CD14-positive monocyte (primary cell): ENCODE results near the gene RTN4RL1. TPM values are rescaled to one million over a fixed set of nuclear protein-coding genes. Genes with fewer than 3 reads are reported as not detected.

Source experiments
- DNase-seq, 3 donors: peaks; one replicate each; pipeline ENCODE4 v3.0.0-alpha.2; 2011 to 2022
- H2AFZ ChIP-seq: 2 replicates; pipeline ENCODE4 v1.6.0; 2012; ENCODE audit warnings: mild to moderate bottlenecking, low read depth, low read length, inconsistent platforms; ENCODE audit not compliant: insufficient read depth, poor library complexity, severe bottlenecking
- H3K27ac ChIP-seq, 2 donors: 1 replicate in 1 of 2; 2 replicates in 1 of 2; pipeline ENCODE4 v1.5.1; 2012 to 2013; ENCODE audit warnings: low read length in 2 of 2, control low read depth in 1 of 2, inconsistent platforms in 1 of 2, low read depth in 1 of 2, mild to moderate bottlenecking in 1 of 2
- H3K27me3 ChIP-seq, 2 donors: one replicate each; pipeline versions ENCODE4 v1.6.0 to v1.6.1; 2011 to 2013; ENCODE audit warnings: low read length in 2 of 2; ENCODE audit not compliant: control insufficient read depth in 2 of 2, insufficient read depth in 2 of 2
- H3K36me3 ChIP-seq, 2 donors: replicated peaks in 1 of 2; 1 replicate in 1 of 2; 2 replicates in 1 of 2; pipeline versions ENCODE4 v1.5.1 to v1.6.1; 2012 to 2013; ENCODE audit warnings: low read length in 2 of 2, control low read depth in 1 of 2, inconsistent platforms in 1 of 2, mild to moderate bottlenecking in 1 of 2; ENCODE audit not compliant: insufficient read depth in 2 of 2, control insufficient read depth in 1 of 2
- H3K4me1 ChIP-seq, 2 donors: 1 replicate in 1 of 2; 2 replicates in 1 of 2; pipeline versions ENCODE4 v1.5.1 to v1.6.1; 2012 to 2013; ENCODE audit warnings: low read length in 2 of 2, control low read depth in 1 of 2, inconsistent platforms in 1 of 2, mild to moderate bottlenecking in 1 of 2, moderate library complexity in 1 of 2; ENCODE audit not compliant: insufficient read depth in 2 of 2, control insufficient read depth in 1 of 2
- H3K4me2 ChIP-seq: replicated peaks from 2 replicates; pipeline ENCODE3; 2012; ENCODE audit warnings: low read length, moderate library complexity, mild to moderate bottlenecking; ENCODE audit not compliant: poor library complexity, severe bottlenecking; ENCODE audit errors: extremely low read depth
- H3K4me3 ChIP-seq, 3 experiments: fragments of 200-600 bp in 1 of 3; sonication (generic) in 1 of 3; replicated peaks in 1 of 3; 1 replicate in 2 of 3; 2 replicates in 1 of 3; pipeline ENCODE4 v1.5.1; 2011 to 2013; ENCODE audit warnings: low read length in 3 of 3, mild to moderate bottlenecking in 3 of 3, control low read depth in 2 of 3, low read depth in 2 of 3, inconsistent platforms in 1 of 3, moderate library complexity in 1 of 3
- H3K79me2 ChIP-seq: 2 replicates; pipeline ENCODE4 v1.6.0; 2012; ENCODE audit warnings: mild to moderate bottlenecking, control low read depth, inconsistent platforms, low read length, moderate library complexity; ENCODE audit not compliant: insufficient read depth
- H3K9ac ChIP-seq: 2 replicates; pipeline ENCODE4 v1.6.0; 2017; ENCODE audit warnings: low read length, mild to moderate bottlenecking; ENCODE audit not compliant: insufficient read depth, poor library complexity, severe bottlenecking
- H3K9me3 ChIP-seq, 2 donors: replicated peaks in 1 of 2; 1 replicate in 1 of 2; 2 replicates in 1 of 2; pipeline versions ENCODE4 v1.5.1 to v1.6.1; 2012 to 2013; ENCODE audit warnings: low read length in 2 of 2, control low read depth in 1 of 2; ENCODE audit not compliant: control insufficient read depth in 1 of 2, insufficient read depth in 1 of 2
- H4K20me1 ChIP-seq: 2 replicates; pipeline ENCODE4 v1.6.0; 2012; ENCODE audit warnings: mild to moderate bottlenecking, low read length, control low read depth, moderate library complexity; ENCODE audit not compliant: insufficient read depth
- H3K27ac Mint-ChIP-seq, 7 donors: one replicate each; pipeline ENCODE4 v1.8.0; 2020; ENCODE audit warnings: mild to moderate bottlenecking in 7 of 7, mixed read lengths in 7 of 7, moderate library complexity in 6 of 7, inconsistent platforms in 2 of 7
- H3K27me3 Mint-ChIP-seq, 3 donors: one replicate each; pipeline ENCODE4 v1.8.0; 2021 to 2022; ENCODE audit warnings: low read depth in 3 of 3, mild to moderate bottlenecking in 3 of 3, mixed read lengths in 3 of 3, moderate library complexity in 3 of 3, inconsistent platforms in 1 of 3
- H3K36me3 Mint-ChIP-seq, 2 donors: one replicate each; pipeline ENCODE4 v1.8.0; 2020; ENCODE audit warnings: mixed read lengths in 2 of 2, inconsistent platforms in 1 of 2, mild to moderate bottlenecking in 1 of 2
- H3K4me1 Mint-ChIP-seq: one replicate; pipeline ENCODE4 v1.8.0; 2020; ENCODE audit warnings: mild to moderate bottlenecking, mixed read lengths
- H3K4me3 Mint-ChIP-seq, 2 donors: one replicate each; pipeline ENCODE4 v1.8.0; 2020; ENCODE audit warnings: mild to moderate bottlenecking in 2 of 2, mixed read lengths in 2 of 2, moderate library complexity in 1 of 2
- H3K9me3 Mint-ChIP-seq, 7 donors: one replicate each; pipeline ENCODE4 v1.8.0; 2020 to 2022; ENCODE audit warnings: mixed read lengths in 7 of 7, mild to moderate bottlenecking in 6 of 7, moderate library complexity in 6 of 7, inconsistent platforms in 2 of 7
- CTCF ChIP-seq: fragments of 200-600 bp; IDR thresholded peaks from one replicate; pipeline ENCODE4 v1.8.0; 2022; ENCODE audit warnings: antibody characterized with exemption, mild to moderate bottlenecking
- WGBS: methylation state at CpG from one replicate; pipeline ENCODE4 v1.1.5; 2013; ENCODE audit warnings: missing lambda C conversion rate; ENCODE audit not compliant: insufficient coverage; 5-methylcytosine and 5-hydroxymethylcytosine counted together
- intact Hi-C, 2 donors: fragments of 100-400 bp; cut with micrococcal nuclease; formaldehyde crosslinking; loops; one replicate each; pipeline versions ENCODE4 v1.15.0 to v1.15.1; 2023
- polyA plus RNA-seq, 3 donors: library from polyadenylated mRNA; depleted of rRNA in 1 of 3; unstranded in 2 of 3; stranded (reverse) in 1 of 3; fragments of 300-500 nt in 2 of 3; fragments of >200 nt in 1 of 3; fragmentation: Illumina TruSeq in 2 of 3; gene quantifications; 1 replicate in 2 of 3; 2 replicates in 1 of 3; pipeline ENCODE4 v1.2.3, GENCODE V29; 2012 to 2021

RTN4RL1 gene
- polyA plus RNA-seq, 3 donors, result 0.07 to 0.29 (median 0.11) TPM

GRCh38 chr17:1943436-1943831, 81.7 kb downstream of the RTN4RL1 start:
- H3K36me3 ChIP-seq, result no peaks in the 10 kb centered on the region
- H4K20me1 ChIP-seq, result no peaks in the 10 kb centered on the region
- H3K4me3 ChIP-seq, result no peak overlapping the region
- no peak for TF ChIP-seq CTCF
- no peak overlapping the region for H2AFZ ChIP-seq
- H3K27me3 ChIP-seq, result no peaks in the 10 kb centered on the region
- Mint-ChIP-seq H3K36me3 (no peaks in the 10 kb centered on the region), H3K4me3 (no peak overlapping the region), H3K9me3 (no peaks in the 10 kb centered on the region), H3K4me1 (no peaks in the 10 kb centered on the region), H3K27me3 (no peaks in the 10 kb centered on the region), H3K27ac (no peak overlapping the region)
- no peaks in the 10 kb centered on the region for H3K4me1 ChIP-seq
- H3K27ac ChIP-seq, result no peak overlapping the region
- H3K4me2 ChIP-seq, result no peak overlapping the region
- DNase-seq, result no peak
- intact Hi-C loops, result no loop called here
- no peaks in the 10 kb centered on the region for H3K9me3 ChIP-seq
- H3K79me2 ChIP-seq, result no peaks in the 10 kb centered on the region
- WGBS, result 94% methylated on average over 11 of the region's 11 CpGs
- H3K9ac ChIP-seq, result no peak overlapping the region

GRCh38 chr17:1942666-1943435, 82.3 kb downstream of the RTN4RL1 start:
- TF ChIP-seq CTCF, result no peak
- intact Hi-C loops, result no loop called here
- H3K27me3 Mint-ChIP-seq, result peaks cover 0 to 2% (median 0%) of the 10 kb centered on the region in 3 donors

More at GRCh38 chr17:1942666-1943435, 82.3 kb downstream of the RTN4RL1 start:
- H3K9ac ChIP-seq, result no peak overlapping the region
- no peak overlapping the region for H3K27ac ChIP-seq
- whole genome bisulfite sequencing, result 94% methylated on average over 16 of the region's 21 CpGs
- H3K27ac Mint-ChIP-seq, result no peak overlapping the region
- H3K4me1 Mint-ChIP-seq, result no peaks in the 10 kb centered on the region
- H3K4me1 ChIP-seq, result no peaks in the 10 kb centered on the region
- H3K79me2 ChIP-seq, result no peaks in the 10 kb centered on the region
- no peaks in the 10 kb centered on the region for H3K9me3 Mint-ChIP-seq
- no peaks in the 10 kb centered on the region for H3K36me3 ChIP-seq
- H3K4me3 ChIP-seq, result no peak overlapping the region
- no peaks in the 10 kb centered on the region for H3K27me3 ChIP-seq
- no peaks in the 10 kb centered on the region for H4K20me1 ChIP-seq
- no peaks in the 10 kb centered on the region for H3K9me3 ChIP-seq
- no peaks in the 10 kb centered on the region for H3K36me3 Mint-ChIP-seq
- H3K4me3 Mint-ChIP-seq, result no peak overlapping the region
- H3K4me2 ChIP-seq, result no peak overlapping the region
- no peak for DNase-seq
- H2AFZ ChIP-seq, result no peak overlapping the region
